K562 (cell line): ENCODE measurements around the gene SPTBN4. TPM values are rescaled to one million over a fixed set of nuclear protein-coding genes. Genes with fewer than 3 reads are reported as not detected.

Source experiments
- ATAC-seq: fragments of 200-7000 bp; cut with Tn5 transposase; 3 replicates; pipeline ENCODE4 v1.9.1; 2020; ENCODE audit warnings: moderate library complexity
- BruUV-seq: library from RNA; stranded (reverse); fragments of 400-500 nt; replicated peaks from 2 replicates; lab custom pipeline; 2021; lab: Mats Ljungman, UMichigan
- CTCF ChIA-PET: fragments of 300-600 bp; formaldehyde crosslinking; extraction: SDS; loops from one replicate; lab custom pipeline; 2021; ENCODE audit warnings: low intra/inter-chr PET ratio; lab: Yijun Ruan, JAX
- POLR2A ChIA-PET: fragments of 300-600, 350-650 bp; sonication (Branson Sonifier 250); formaldehyde crosslinking; extraction: SDS; loops from one replicate; lab custom pipeline; 2021; ENCODE audit warnings: antibody characterized with exemption, inconsistent platforms; lab: Yijun Ruan, JAX
- DNase-seq, 4 experiments: peaks; one replicate each; pipeline versions ENCODE4 v3.0.0 to v3.0.0-alpha.2; 2011 to 2018; ENCODE audit warnings: low spot score in 3 of 4, mixed read lengths in 3 of 4; ENCODE audit errors: extremely low read depth in 1 of 4
- FAIRE-seq: peaks from 2 replicates; lab custom pipeline; 2011; peaks lifted over from hg19 to GRCh38; lab: Jason Lieb, UNC
- H2AFZ ChIP-seq: 2 replicates; pipeline ENCODE4 v1.6.0; 2011; ENCODE audit warnings: low read depth, low read length, control low read depth, inconsistent platforms
- H3K27ac ChIP-seq: fragments of 200-600 bp; 3 replicates; pipeline ENCODE4 v1.8.0; 2011; ENCODE audit warnings: low read depth, mild to moderate bottlenecking, control low read depth, inconsistent platforms, low read length, moderate library complexity, mixed read lengths; ENCODE audit errors: extremely low read depth
- H3K27me3 ChIP-seq, 2 experiments: fragments of 300-600 bp in 1 of 2; 2 replicates in 1 of 2; 3 replicates in 1 of 2; pipeline versions ENCODE4 v1.6.0 to v1.8.0; 2011; ENCODE audit warnings: inconsistent platforms in 2 of 2, low read length in 2 of 2, mild to moderate bottlenecking in 1 of 2, mixed read lengths in 1 of 2, moderate library complexity in 1 of 2; ENCODE audit not compliant: control insufficient read depth in 2 of 2, insufficient read depth in 2 of 2
- H3K36me3 ChIP-seq: fragments of 300-600 bp; 3 replicates; pipeline ENCODE4 v1.8.0; 2011; ENCODE audit warnings: mild to moderate bottlenecking, low read length, inconsistent platforms; ENCODE audit not compliant: control insufficient read depth, insufficient read depth
- H3K4me1 ChIP-seq, 2 experiments: fragments of 200-600 bp in 1 of 2; replicated peaks in 1 of 2; 2 replicates in 1 of 2; 3 replicates in 1 of 2; pipeline versions ENCODE4 v1.5.1 to v1.8.0; 2011; ENCODE audit warnings: inconsistent platforms in 2 of 2, low read length in 2 of 2, mild to moderate bottlenecking in 1 of 2, mixed read lengths in 1 of 2, moderate library complexity in 1 of 2; ENCODE audit not compliant: control insufficient read depth in 2 of 2, insufficient read depth in 2 of 2
- H3K4me2 ChIP-seq: 2 replicates; pipeline ENCODE4 v1.6.1; 2011; ENCODE audit warnings: low read length, control low read depth, inconsistent platforms, mixed read lengths; ENCODE audit not compliant: insufficient read depth
- H3K4me3 ChIP-seq: fragments of 200-600 bp; sonication (generic), shearing (Covaris generic); 2 replicates; pipeline ENCODE4 v1.5.1; 2016; ENCODE audit warnings: control low read depth, inconsistent platforms
- H3K79me2 ChIP-seq: fragments of 200-600 bp; 3 replicates; pipeline ENCODE4 v1.8.0; 2011; ENCODE audit warnings: low read length, inconsistent platforms; ENCODE audit not compliant: control insufficient read depth, insufficient read depth
- H3K9ac ChIP-seq, 2 experiments: 2 replicates each; pipeline versions ENCODE4 v1.6.0 to v1.6.1; 2011; ENCODE audit warnings: low read depth in 2 of 2, low read length in 2 of 2, control low read depth in 1 of 2, inconsistent platforms in 1 of 2, mild to moderate bottlenecking in 1 of 2, mixed read lengths in 1 of 2; ENCODE audit not compliant: insufficient read depth in 1 of 2
- H3K9me1 ChIP-seq: one replicate; pipeline ENCODE4 v1.6.0; 2011; ENCODE audit warnings: inconsistent platforms, mild to moderate bottlenecking, low read length, moderate library complexity; ENCODE audit not compliant: control insufficient read depth, insufficient read depth
- H3K9me3 ChIP-seq: replicated peaks from 2 replicates; pipeline ENCODE4 v1.5.1; 2011; ENCODE audit warnings: low read depth, low read length, inconsistent platforms; ENCODE audit not compliant: control insufficient read depth, insufficient read depth
- H4K20me1 ChIP-seq: replicated peaks from 2 replicates; pipeline ENCODE4 v1.6.1; 2011; ENCODE audit warnings: low read length, inconsistent platforms, mixed read lengths; ENCODE audit not compliant: control insufficient read depth, insufficient read depth
- EP300 ChIP-seq: IDR thresholded peaks from 2 replicates; pipeline ENCODE4 v1.6.1; 2012; ENCODE audit warnings: low read length, improper control_type of control experiment
- MLLT1 ChIP-seq, 2 experiments: fragments of 450-650 bp; IDR thresholded peaks; 2 replicates each; pipeline ENCODE4 v1.6.1; 2016
- XRCC5 ChIP-seq: fragments of 200-400 bp; formaldehyde crosslinking; IDR thresholded peaks from 2 replicates; pipeline ENCODE4 v1.6.1; 2017; ENCODE audit warnings: low read depth, mild to moderate bottlenecking, low read length
- WGBS: fragments of 100-300 bp; shearing (Covaris generic); methylation state at CpG from one replicate; pipeline ENCODE4 v1.1.6; 2016; ENCODE audit warnings: low coverage, mixed read lengths; ENCODE audit not compliant: insufficient coverage; ENCODE audit errors: missing lambda C conversion rate; 5-methylcytosine and 5-hydroxymethylcytosine counted together
- in situ Hi-C: fragments of 300-500 bp; cut with MboI; formaldehyde crosslinking; loops from 4 replicates; pipeline ENCODE4 v1.15.0; 2018; ENCODE audit warnings: inconsistent platforms, mixed read lengths
- intact Hi-C: fragments of 100-400 bp; cut with micrococcal nuclease; formaldehyde crosslinking; loops from 2 replicates; pipeline ENCODE4 v1.14.2; 2022
- polyA plus RNA-seq, 8 experiments: library from polyadenylated mRNA; depleted of rRNA in 4 of 8; stranded (reverse) in 5 of 8; unstranded in 3 of 8; fragments of >200 nt; fragmentation: Nextera tagmentation in 2 of 8; fragmentation: Illumina TruSeq in 1 of 8; extraction: Ambion mirVana in 2 of 8; extraction: Trizol in 1 of 8; gene quantifications; 2 replicates each; pipeline versions ENCODE4 v1.2.1 to v1.2.3, GENCODE V29; 2011 to 2014; ENCODE audit warnings: inconsistent platforms in 1 of 8, missing spikeins in 1 of 8
- total RNA-seq, 7 experiments: library from RNA; depleted of rRNA in 6 of 7; stranded (reverse); fragments of >200 nt in 6 of 7; fragmentation: Illumina TruSeq in 2 of 7; extraction: Trizol in 2 of 7; gene quantifications; 2 replicates each; pipeline versions ENCODE4 v1.2.1 to v1.2.3, GENCODE V29; 2011 to 2021; ENCODE audit warnings: low replicate concordance in 1 of 7

Gene SPTBN4
- total and polyA plus RNA-seq, 9 of the 15 experiments (the other 6 are each of a cell fraction or from before 2014, with no cell fraction given) = 0.01 to 1.5 (median 0.86) TPM

- WGBS = 96% methylated on average over 4 of the region's 5 CpGs
- Histone ChIP-seq H2AFZ (no peak overlapping the region), H3K9ac (no peak overlapping the region), H3K9me1 (peaks cover 4% of the 10 kb centered on the region), H3K27me3 (no peaks in the 10 kb centered on the region), H3K4me1 (peaks cover 4 to 20% of the 10 kb centered on the region in 2 experiments; a peak in 4 of 5 replicates), H4K20me1 (peaks cover 6% of the 10 kb centered on the region), H3K4me2 (no peak overlapping the region), H3K79me2 (peaks cover 36% of the 10 kb centered on the region), H3K4me3 (no peak overlapping the region), H3K27ac (no peak overlapping the region), H3K9me3 (no peaks in the 10 kb centered on the region), H3K36me3 (peaks cover 72% of the 10 kb centered on the region)
- FAIRE-seq (no peak), ATAC-seq (no peak), DNase-seq (no peak)
- ChIA-PET CTCF (no interaction called here), POLR2A (interaction anchor here (0.7 to 3.6 kb wide), 3 partner anchors 10 to 145 kb away, joined by 3 to 17 read pairs (median 5); no protein-coding TSS in a partner anchor)
- no peak for TF ChIP-seq EP300
- no peak for TF ChIP-seq MLLT1 (IDR thresholded peaks at IDR 0.05)
- no peak for TF ChIP-seq XRCC5
- intact Hi-C loops (no loop called here), in situ Hi-C loops (no loop called here)
- BruUV-seq = no TSS peak
Measured at GRCh38 chr19:40457048-40457447, 9.8 kb upstream of the SPTBN4 start.
